H9 (cell line): ENCODE measurements around the gene MTMR4. TPM values are rescaled to one million over a fixed set of nuclear protein-coding genes. Genes with fewer than 3 reads are reported as not detected.

ENCODE experiments used
- DNase-seq: peaks from one replicate; pipeline ENCODE4 v3.0.0-alpha.2; 2017
- H2AFZ ChIP-seq: one replicate; pipeline ENCODE4 v1.6.1; 2013; ENCODE audit warnings: mild to moderate bottlenecking, low read length, control low read depth, moderate library complexity
- H2AK5ac ChIP-seq: 2 replicates; pipeline ENCODE4 v1.6.1; 2013; ENCODE audit warnings: low read length, control low read depth, mixed read lengths; ENCODE audit not compliant: insufficient read length
- H2BK120ac ChIP-seq: one replicate; pipeline ENCODE4 v1.6.1; 2013; ENCODE audit warnings: low read depth, mild to moderate bottlenecking, low read length, control low read depth, inconsistent platforms; ENCODE audit not compliant: poor library complexity, severe bottlenecking
- H2BK12ac ChIP-seq: 2 replicates; pipeline ENCODE4 v1.6.1; 2013; ENCODE audit warnings: low read length, control low read depth, mixed read lengths, low read depth; ENCODE audit not compliant: insufficient read length
- H2BK15ac ChIP-seq: 2 replicates; pipeline ENCODE4 v1.6.1; 2013; ENCODE audit warnings: low read depth, low read length, control low read depth
- H2BK20ac ChIP-seq: one replicate; pipeline ENCODE4 v1.6.1; 2013; ENCODE audit warnings: low read depth, mild to moderate bottlenecking, low read length, control low read depth, inconsistent platforms; ENCODE audit not compliant: poor library complexity, severe bottlenecking
- H2BK5ac ChIP-seq: 2 replicates; pipeline ENCODE4 v1.6.1; 2013; ENCODE audit warnings: low read length, control low read depth, mixed read lengths; ENCODE audit not compliant: insufficient read length
- H3K14ac ChIP-seq: 2 replicates; pipeline ENCODE4 v1.6.1; 2013; ENCODE audit warnings: low read length, control low read depth; ENCODE audit not compliant: insufficient read depth
- H3K18ac ChIP-seq: 2 replicates; pipeline ENCODE4 v1.6.1; 2013; ENCODE audit warnings: low read depth, mild to moderate bottlenecking, mixed read lengths, low read length, control low read depth; ENCODE audit not compliant: insufficient read length
- H3K23ac ChIP-seq: 2 replicates; pipeline ENCODE4 v1.6.1; 2013; ENCODE audit warnings: low read length, control low read depth, mixed read lengths, low read depth; ENCODE audit not compliant: insufficient read length
- H3K23me2 ChIP-seq: 2 replicates; pipeline ENCODE4 v1.6.1; 2013; ENCODE audit warnings: low read depth, mild to moderate bottlenecking, mixed read lengths, low read length, control low read depth; ENCODE audit not compliant: insufficient read length, poor library complexity, severe bottlenecking
- H3K27ac ChIP-seq: 2 replicates; pipeline ENCODE4 v1.5.1; 2013; ENCODE audit warnings: low read length, control low read depth, mixed read lengths, low read depth; ENCODE audit not compliant: insufficient read length
- H3K27me3 ChIP-seq: 2 replicates; pipeline ENCODE4 v1.6.1; 2013; ENCODE audit warnings: low read length, control low read depth, inconsistent platforms; ENCODE audit not compliant: insufficient read depth
- H3K4ac ChIP-seq: 2 replicates; pipeline ENCODE4 v1.6.1; 2013; ENCODE audit warnings: low read depth, mild to moderate bottlenecking, control low read depth, inconsistent platforms, low read length, moderate library complexity
- H3K4me1 ChIP-seq: 2 replicates; pipeline ENCODE4 v1.6.1; 2013; ENCODE audit warnings: low read length, control low read depth, inconsistent platforms; ENCODE audit not compliant: insufficient read depth
- H3K4me2 ChIP-seq: 2 replicates; pipeline ENCODE4 v1.6.1; 2013; ENCODE audit warnings: low read length, control low read depth, mixed read lengths; ENCODE audit not compliant: insufficient read length, insufficient read depth
- H3K56ac ChIP-seq: 2 replicates; pipeline ENCODE4 v1.6.1; 2013; ENCODE audit warnings: low read depth, mild to moderate bottlenecking, mixed read lengths, low read length, control low read depth; ENCODE audit not compliant: insufficient read length
- H3K79me1 ChIP-seq: 2 replicates; pipeline ENCODE4 v1.6.1; 2013; ENCODE audit warnings: low read depth, mild to moderate bottlenecking, moderate library complexity, low read length, control low read depth, inconsistent platforms; ENCODE audit not compliant: insufficient read depth, poor library complexity, severe bottlenecking
- H3K79me2 ChIP-seq: 2 replicates; pipeline ENCODE4 v1.6.1; 2013; ENCODE audit warnings: low read length, control low read depth, inconsistent platforms; ENCODE audit not compliant: insufficient read depth
- H3K9ac ChIP-seq: 2 replicates; pipeline ENCODE4 v1.6.1; 2013; ENCODE audit warnings: low read length, control low read depth, mixed read lengths; ENCODE audit not compliant: insufficient read length; ENCODE audit errors: extremely low read depth
- H3K9me3 ChIP-seq: one replicate; pipeline ENCODE4 v1.6.1; 2013; ENCODE audit warnings: low read depth, low read length, inconsistent platforms; ENCODE audit not compliant: control insufficient read depth
- H3T11ph ChIP-seq: one replicate; pipeline ENCODE4 v1.6.1; 2013; ENCODE audit warnings: mild to moderate bottlenecking, low read length, control low read depth, inconsistent platforms
- H4K20me1 ChIP-seq: one replicate; pipeline ENCODE4 v1.6.1; 2013; ENCODE audit not compliant: control insufficient read depth, insufficient read length, insufficient read depth
- H4K5ac ChIP-seq: 2 replicates; pipeline ENCODE4 v1.6.1; 2013; ENCODE audit warnings: low read depth, mild to moderate bottlenecking, mixed read lengths, low read length, control low read depth; ENCODE audit not compliant: insufficient read length
- H4K8ac ChIP-seq: replicated peaks from 2 replicates; pipeline ENCODE4 v1.6.1; 2013; ENCODE audit warnings: low read length, control low read depth, mixed read lengths, low read depth; ENCODE audit not compliant: insufficient read length
- H4K91ac ChIP-seq: 2 replicates; pipeline ENCODE4 v1.6.1; 2013; ENCODE audit warnings: low read depth, mild to moderate bottlenecking, moderate library complexity, mixed read lengths, low read length, control low read depth; ENCODE audit not compliant: insufficient read length
- H3K27ac Mint-ChIP-seq, 3 experiments: 2 replicates in 2 of 3; 3 replicates in 1 of 3; pipeline ENCODE4 v1.8.0; 2020 to 2021; ENCODE audit warnings: mixed read lengths in 3 of 3, mild to moderate bottlenecking in 1 of 3, moderate library complexity in 1 of 3
- H3K27me3 Mint-ChIP-seq: 2 replicates; pipeline ENCODE4 v1.8.0; 2021; ENCODE audit warnings: low read depth, mild to moderate bottlenecking, moderate library complexity, mixed read lengths
- H3K36me3 Mint-ChIP-seq, 3 experiments: 2 replicates in 2 of 3; 3 replicates in 1 of 3; pipeline ENCODE4 v1.8.0; 2020 to 2021; ENCODE audit warnings: low read depth in 3 of 3, mixed read lengths in 3 of 3; ENCODE audit not compliant: insufficient read depth in 1 of 3
- H3K4me1 Mint-ChIP-seq, 2 experiments: 2 replicates each; pipeline ENCODE4 v1.8.0; 2020; ENCODE audit warnings: mixed read lengths in 2 of 2
- H3K4me3 Mint-ChIP-seq, 2 experiments: 2 replicates in 1 of 2; 3 replicates in 1 of 2; pipeline ENCODE4 v1.8.0; 2020 to 2021; ENCODE audit warnings: mild to moderate bottlenecking in 2 of 2, mixed read lengths in 2 of 2, moderate library complexity in 1 of 2
- H3K9me3 Mint-ChIP-seq, 2 experiments: 2 replicates in 1 of 2; 3 replicates in 1 of 2; pipeline ENCODE4 v1.8.0; 2020; ENCODE audit warnings: mild to moderate bottlenecking in 2 of 2, mixed read lengths in 2 of 2, moderate library complexity in 1 of 2
- WGBS: extraction: QIAGEN DNeasy Blood & Tissue Kit; methylation state at CpG from one replicate; pipeline ENCODE4 v1.1.7; 2013; ENCODE audit warnings: missing lambda C conversion rate, low lambda C conversion rate, mixed read lengths; ENCODE audit not compliant: insufficient read length; ENCODE audit errors: extremely low coverage; 5-methylcytosine and 5-hydroxymethylcytosine counted together
- total RNA-seq: library from RNA; stranded (reverse); gene quantifications from 2 replicates; pipeline ENCODE4 v1.2.1, GENCODE V29; 2021
- TF ChIP-seq, protein P1 (sequence below): fragments of 200-600 bp; sonication (generic); conservative IDR thresholded peaks from 3 replicates; pipeline ENCODE4 v1.8.0; 2021; ENCODE audit warnings: antibody characterized with exemption, mild to moderate bottlenecking

MTMR4 gene
- total RNA-seq, 1 experiment from 2014 or later: 31.2 TPM

DNA sequence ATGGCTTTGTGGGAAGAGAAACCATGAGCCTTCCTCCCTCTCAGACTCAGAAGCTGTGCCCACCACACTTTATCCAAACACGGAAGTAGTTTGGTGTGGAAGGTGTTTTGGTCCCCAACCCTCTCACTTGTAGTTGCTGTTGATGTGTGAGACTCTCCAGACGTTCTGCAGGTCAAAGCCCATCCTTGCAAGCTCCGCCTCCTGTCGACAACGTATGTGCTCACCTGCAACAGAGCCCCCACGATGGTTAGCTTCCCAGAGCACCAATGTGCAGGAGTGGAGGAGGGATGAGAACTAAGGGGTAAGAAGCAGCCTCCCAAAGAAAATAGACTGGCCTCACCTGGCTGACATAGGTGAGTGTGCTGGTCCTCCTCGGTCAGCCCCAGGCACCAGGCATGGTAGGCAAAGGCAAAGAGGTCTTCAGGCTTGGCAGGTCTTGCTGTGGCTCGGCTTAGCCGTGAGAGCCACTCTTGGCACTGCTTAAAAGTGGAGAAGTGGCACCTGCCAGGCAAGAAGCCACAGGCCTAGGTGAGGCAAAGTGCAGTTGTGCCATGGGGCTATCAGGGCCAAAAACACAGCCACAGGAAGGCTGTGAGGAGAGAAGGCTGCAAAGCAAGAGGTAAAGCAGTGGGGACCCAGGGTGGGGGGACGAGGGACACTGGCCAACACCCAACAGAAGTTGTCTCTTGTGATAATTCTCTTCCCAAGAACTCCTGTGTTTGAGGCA lies 5.9 kb downstream of the MTMR4 start:
- Histone ChIP-seq H3K27me3 (no peaks in the 10 kb centered on the region), H2AFZ (no peak overlapping the region), H2BK12ac (no peak overlapping the region), H3K4me1 (no peaks in the 10 kb centered on the region), H3K56ac (no peak overlapping the region), H3K27ac (no peak overlapping the region), H2BK15ac (no peak overlapping the region), H3K14ac (no peak overlapping the region), H2AK5ac (no peak overlapping the region), H3K4me2 (no peak overlapping the region), H4K8ac (no peak overlapping the region), H3K9ac (no peak overlapping the region), H3K23ac (no peak overlapping the region), H3K79me1 (no peaks in the 10 kb centered on the region), H4K5ac (no peak overlapping the region), H3K18ac (no peak overlapping the region), H4K20me1 (no peaks in the 10 kb centered on the region), H3K4ac (no peak overlapping the region), H3K9me3 (no peaks in the 10 kb centered on the region), H2BK120ac (no peak overlapping the region), H2BK5ac (no peak overlapping the region), H2BK20ac (no peak overlapping the region), H3K23me2 (peaks cover 3% of the 10 kb centered on the region), H3T11ph (no peak overlapping the region), H4K91ac (no peak overlapping the region), H3K79me2 (no peaks in the 10 kb centered on the region; the same call in 1 of the 2 replicates)
- no peak for DNase-seq
- H3K9me3 Mint-ChIP-seq: no peaks in the 10 kb centered on the region
- no peak overlapping the region; a peak in 2 of 7 replicates for H3K27ac Mint-ChIP-seq
- WGBS: no CpG with 5 or more reads among the region's 10 CpGs
- H3K4me3 Mint-ChIP-seq: peak overlapping the region in 1 of 2 experiments; percentile 11; a peak in 1 of 5 replicates
- H3K36me3 Mint-ChIP-seq: peaks cover 45 to 87% (median 82%) of the 10 kb centered on the region in 3 experiments; a peak in 6 of 7 replicates
- TF ChIP-seq, protein P1, sequence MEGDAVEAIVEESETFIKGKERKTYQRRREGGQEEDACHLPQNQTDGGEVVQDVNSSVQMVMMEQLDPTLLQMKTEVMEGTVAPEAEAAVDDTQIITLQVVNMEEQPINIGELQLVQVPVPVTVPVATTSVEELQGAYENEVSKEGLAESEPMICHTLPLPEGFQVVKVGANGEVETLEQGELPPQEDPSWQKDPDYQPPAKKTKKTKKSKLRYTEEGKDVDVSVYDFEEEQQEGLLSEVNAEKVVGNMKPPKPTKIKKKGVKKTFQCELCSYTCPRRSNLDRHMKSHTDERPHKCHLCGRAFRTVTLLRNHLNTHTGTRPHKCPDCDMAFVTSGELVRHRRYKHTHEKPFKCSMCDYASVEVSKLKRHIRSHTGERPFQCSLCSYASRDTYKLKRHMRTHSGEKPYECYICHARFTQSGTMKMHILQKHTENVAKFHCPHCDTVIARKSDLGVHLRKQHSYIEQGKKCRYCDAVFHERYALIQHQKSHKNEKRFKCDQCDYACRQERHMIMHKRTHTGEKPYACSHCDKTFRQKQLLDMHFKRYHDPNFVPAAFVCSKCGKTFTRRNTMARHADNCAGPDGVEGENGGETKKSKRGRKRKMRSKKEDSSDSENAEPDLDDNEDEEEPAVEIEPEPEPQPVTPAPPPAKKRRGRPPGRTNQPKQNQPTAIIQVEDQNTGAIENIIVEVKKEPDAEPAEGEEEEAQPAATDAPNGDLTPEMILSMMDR: no peak
- H3K27me3 Mint-ChIP-seq: no peaks in the 10 kb centered on the region
- H3K4me1 Mint-ChIP-seq: peaks cover 8% of the 10 kb centered on the region in 2 experiments
